Ascending aorta (tissue), 2 donors: ENCODE measurements around the gene MAD2L1. TPM values are rescaled to one million over a fixed set of nuclear protein-coding genes. Genes with fewer than 3 reads are reported as not detected.
"Not testable (repeated sequence)": the region's sequence is repeated elsewhere in the genome, so short reads cannot be mapped to it uniquely, and the experiment has no call there.

Experiments
- DNase-seq, 2 donors: peaks; one replicate each; pipeline ENCODE4 v3.0.0-alpha.2; 2019; ENCODE audit warnings: low spot score in 2 of 2
- H3K27ac ChIP-seq, 2 donors: fragments of 200-600 bp; sonication (generic); one replicate each; pipeline ENCODE4 v1.5.1; 2016 to 2017; ENCODE audit warnings: mild to moderate bottlenecking in 1 of 2
- H3K27me3 ChIP-seq: fragments of 200-600 bp; sonication (generic); one replicate; pipeline ENCODE4 v1.5.1; 2017
- H3K36me3 ChIP-seq, 2 donors: fragments of 200-600 bp; sonication (generic); one replicate each; pipeline ENCODE4 v1.5.1; 2016
- H3K4me1 ChIP-seq, 2 donors: fragments of 200-600 bp; sonication (generic); one replicate each; pipeline ENCODE4 v1.5.1; 2016 to 2017; ENCODE audit warnings: mild to moderate bottlenecking in 1 of 2
- H3K4me3 ChIP-seq, 2 donors: fragments of 200-600 bp; sonication (generic); one replicate each; pipeline ENCODE4 v1.5.1; 2016 to 2017; ENCODE audit warnings: mild to moderate bottlenecking in 1 of 2
- H3K9me3 ChIP-seq, 2 donors: fragments of 200-600 bp; sonication (generic); one replicate each; pipeline ENCODE4 v1.5.1; 2016
- intact Hi-C: fragments of 100-400 bp; cut with DNase I; formaldehyde crosslinking; loops from one replicate; pipeline ENCODE4 v1.15.1; 2023
- total RNA-seq: library from RNA; depleted of rRNA; stranded (reverse); fragments of >200 nt; gene quantifications from one replicate; pipeline ENCODE4 v1.1.0, GENCODE V29; 2016
- TF ChIP-seq, protein P1 (sequence below), 3 experiments: fragments of 200-600 bp in 2 of 3; fragments of 450-650 bp in 1 of 3; sonication (generic) in 2 of 3; IDR thresholded peaks; one replicate each; pipeline ENCODE4 v1.5.1; 2016 to 2019; ENCODE audit warnings: antibody characterized with exemption in 3 of 3, mild to moderate bottlenecking in 1 of 3, moderate library complexity in 1 of 3

MAD2L1 gene
- total RNA-seq, 1 donor from 2014 or later: 12.8 TPM

DNA sequence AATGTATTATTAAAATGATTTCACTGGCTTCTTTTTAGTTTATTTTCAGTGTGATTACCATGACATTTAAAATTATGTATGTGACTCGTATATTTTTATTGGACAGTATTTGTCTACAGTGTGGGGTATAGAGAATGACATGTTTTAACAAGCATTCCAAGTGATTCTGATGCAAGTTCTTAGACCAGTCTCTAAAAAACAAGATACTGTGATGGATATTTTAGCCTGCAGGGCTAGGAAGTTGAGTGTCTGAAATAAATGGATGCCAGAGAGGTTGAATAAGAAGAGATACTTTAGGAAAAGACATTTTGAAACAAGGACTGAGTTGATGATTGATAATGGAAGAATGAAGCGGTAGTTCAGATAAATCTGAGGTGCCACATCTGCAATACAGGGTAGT, 3.5 kb upstream of the MAD2L1 start:
- no peak overlapping the region for H3K27ac ChIP-seq
- TF ChIP-seq, protein P1, sequence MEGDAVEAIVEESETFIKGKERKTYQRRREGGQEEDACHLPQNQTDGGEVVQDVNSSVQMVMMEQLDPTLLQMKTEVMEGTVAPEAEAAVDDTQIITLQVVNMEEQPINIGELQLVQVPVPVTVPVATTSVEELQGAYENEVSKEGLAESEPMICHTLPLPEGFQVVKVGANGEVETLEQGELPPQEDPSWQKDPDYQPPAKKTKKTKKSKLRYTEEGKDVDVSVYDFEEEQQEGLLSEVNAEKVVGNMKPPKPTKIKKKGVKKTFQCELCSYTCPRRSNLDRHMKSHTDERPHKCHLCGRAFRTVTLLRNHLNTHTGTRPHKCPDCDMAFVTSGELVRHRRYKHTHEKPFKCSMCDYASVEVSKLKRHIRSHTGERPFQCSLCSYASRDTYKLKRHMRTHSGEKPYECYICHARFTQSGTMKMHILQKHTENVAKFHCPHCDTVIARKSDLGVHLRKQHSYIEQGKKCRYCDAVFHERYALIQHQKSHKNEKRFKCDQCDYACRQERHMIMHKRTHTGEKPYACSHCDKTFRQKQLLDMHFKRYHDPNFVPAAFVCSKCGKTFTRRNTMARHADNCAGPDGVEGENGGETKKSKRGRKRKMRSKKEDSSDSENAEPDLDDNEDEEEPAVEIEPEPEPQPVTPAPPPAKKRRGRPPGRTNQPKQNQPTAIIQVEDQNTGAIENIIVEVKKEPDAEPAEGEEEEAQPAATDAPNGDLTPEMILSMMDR (IDR thresholded peaks at IDR 0.05): no peak
- DNase-seq: no peak
- intact Hi-C loops: loop anchor here (5.0 kb wide), 1 partner anchor 1027 kb away; no protein-coding TSS in a partner anchor
- H3K36me3 ChIP-seq: no peaks in the 10 kb centered on the region
- no peaks in the 10 kb centered on the region for H3K27me3 ChIP-seq
- peaks cover 0 to 21% of the 10 kb centered on the region in 2 donors for H3K4me1 ChIP-seq
- H3K9me3 ChIP-seq: no peaks in the 10 kb centered on the region
- H3K4me3 ChIP-seq: no peak overlapping the region

- TF ChIP-seq, protein P1 (IDR thresholded peaks at IDR 0.05): no peak
- intact Hi-C loops: no loop called here
- H3K27ac ChIP-seq: peak overlapping the region in 1 of 2 donors; percentile 4
Measured at GRCh38 chr4:120065974-120066516, 603 bp downstream of the MAD2L1 start.

DNA sequence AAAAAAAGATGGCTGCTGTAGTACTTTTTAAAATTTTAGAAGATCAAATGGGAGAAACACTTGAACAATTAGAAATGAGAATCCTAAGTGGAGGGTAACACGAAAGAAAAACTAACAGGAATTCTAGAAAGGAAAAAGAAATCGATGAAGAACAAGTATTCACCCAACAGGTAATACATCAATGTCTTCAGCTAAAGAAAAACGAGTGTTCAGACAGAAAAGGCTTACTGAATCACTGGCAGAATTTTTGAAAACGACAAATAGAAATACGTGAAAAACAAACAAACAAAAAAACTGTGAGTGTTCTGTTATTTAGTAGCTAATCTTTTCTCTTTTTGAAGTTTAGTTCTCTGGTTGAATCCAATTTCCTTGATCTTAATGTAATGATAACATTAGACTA, 1.8 kb downstream of the MAD2L1 start:
- Histone ChIP-seq H3K4me1 (peaks cover 0 to 15% of the 10 kb centered on the region in 2 donors), H3K27me3 (no peaks in the 10 kb centered on the region), H3K9me3 (no peaks in the 10 kb centered on the region), H3K27ac (no peak overlapping the region), H3K4me3 (no peak overlapping the region), H3K36me3 (no peaks in the 10 kb centered on the region)
- TF ChIP-seq, protein P1 (IDR thresholded peaks at IDR 0.05): no peak
- DNase-seq: no peak
- intact Hi-C loops: no loop called here

More at GRCh38 chr4:120065974-120066516, 603 bp downstream of the MAD2L1 start:
- H3K9me3 ChIP-seq: no peaks in the 10 kb centered on the region
- H3K4me1 ChIP-seq: peaks cover 0 to 21% of the 10 kb centered on the region in 2 donors
- H3K4me3 ChIP-seq: peak overlapping the region; percentile 69 to 72
- no peaks in the 10 kb centered on the region for H3K36me3 ChIP-seq
- no peak for DNase-seq
- H3K27me3 ChIP-seq: no peaks in the 10 kb centered on the region

DNA sequence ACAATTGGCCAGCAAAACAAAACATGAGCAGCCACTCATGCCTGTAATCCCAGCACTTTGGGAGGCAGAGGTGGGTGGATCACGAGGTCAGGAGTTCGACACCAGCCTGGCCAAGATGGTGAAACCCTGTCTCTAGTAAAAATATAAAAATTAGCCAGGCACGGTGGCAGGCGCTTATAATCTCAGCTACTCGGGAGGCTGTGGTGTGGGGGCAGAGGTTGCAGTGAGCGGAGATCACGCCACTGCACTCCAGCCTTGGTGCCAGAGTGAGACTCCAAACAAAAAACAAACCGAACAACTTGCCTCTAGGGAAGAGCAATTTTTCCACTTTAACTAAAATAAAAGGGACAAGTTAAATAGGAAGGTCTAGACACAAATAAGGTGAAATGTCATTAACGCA, 2.9 kb downstream of the MAD2L1 start:
- H3K9me3 ChIP-seq, intact Hi-C loops, H3K27ac ChIP-seq, H3K27me3 ChIP-seq, DNase-seq, H3K4me3 ChIP-seq, H3K36me3 ChIP-seq: not testable (repeated sequence)
- H3K4me1 ChIP-seq: peaks cover 0 to 13% of the 10 kb centered on the region in 2 donors

DNA sequence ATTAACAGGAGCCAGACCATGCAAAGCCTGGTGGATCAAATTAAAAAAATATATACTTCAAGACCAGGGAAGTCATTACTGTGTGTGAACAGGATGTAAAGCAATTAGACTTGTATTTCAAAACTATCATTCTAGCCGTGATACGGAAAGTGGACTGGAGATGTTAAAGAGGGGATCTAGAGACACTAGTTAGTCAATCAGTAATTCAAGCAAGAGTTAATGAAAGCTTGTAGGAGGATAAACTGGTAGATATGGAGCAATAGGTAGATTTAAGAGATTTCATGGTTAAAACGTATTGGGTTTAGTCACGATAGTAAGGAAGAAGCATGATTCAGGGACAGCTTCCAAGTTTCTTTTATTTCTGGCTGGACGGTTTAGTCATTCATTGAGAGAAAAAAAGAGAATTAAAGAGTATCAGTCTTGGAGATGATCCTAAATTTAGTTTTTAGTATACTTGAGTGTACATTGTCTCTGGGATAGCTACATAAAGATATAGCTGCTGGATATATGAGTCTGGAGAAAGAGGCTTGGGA, 3.9 kb downstream of the MAD2L1 start:
- no peak overlapping the region for H3K27ac ChIP-seq
- H3K9me3 ChIP-seq: no peaks in the 10 kb centered on the region
- no peaks in the 10 kb centered on the region for H3K27me3 ChIP-seq
- intact Hi-C loops: no loop called here
- H3K4me1 ChIP-seq: peaks cover 0 to 7% of the 10 kb centered on the region in 2 donors
- no peaks in the 10 kb centered on the region for H3K36me3 ChIP-seq
- TF ChIP-seq, protein P1 (IDR thresholded peaks at IDR 0.05): no peak
- no peak overlapping the region for H3K4me3 ChIP-seq
- no peak for DNase-seq

DNA sequence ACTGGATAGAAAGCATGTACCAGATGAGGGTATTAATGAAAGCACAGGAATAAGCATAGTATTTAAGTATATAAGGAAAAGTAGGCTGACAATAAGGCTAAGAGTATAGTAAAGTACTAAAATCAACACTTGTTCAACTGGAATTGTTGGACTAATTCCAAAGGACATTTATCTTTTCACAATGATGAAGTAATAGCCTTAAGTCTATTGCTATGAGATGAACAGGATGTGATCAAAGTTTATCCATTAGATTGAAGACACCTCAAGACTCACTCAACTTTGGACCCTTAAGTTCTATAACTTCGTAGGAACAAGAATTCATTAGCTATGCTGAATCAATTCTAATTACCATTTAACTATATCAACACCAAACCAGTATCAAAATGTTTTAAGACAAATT, 7.6 kb downstream of the MAD2L1 start:
- intact Hi-C loops: loop anchor here (5.0 to 10.0 kb wide), 2 partner anchors 604 to 1077 kb away; no protein-coding TSS in a partner anchor

More for the DNA sequence above, 7.6 kb downstream of the MAD2L1 start:
- DNase-seq: no peak
- Histone ChIP-seq H3K27ac (no peak overlapping the region), H3K4me3 (no peak overlapping the region), H3K36me3 (no peaks in the 10 kb centered on the region), H3K9me3 (no peaks in the 10 kb centered on the region), H3K27me3 (no peaks in the 10 kb centered on the region), H3K4me1 (peaks cover 0 to 13% of the 10 kb centered on the region in 2 donors)
- TF ChIP-seq, protein P1 (IDR thresholded peaks at IDR 0.05): no peak
